HG02885 (cell line): ENCODE data around the gene CNTN5.

Experiments
- ATAC-seq: cut with Tn5 transposase; IDR thresholded peaks from one replicate; pipeline ENCODE4 v1.9.1; 2021; ENCODE audit warnings: mild to moderate bottlenecking; ENCODE audit not compliant: unreplicated experiment, poor library complexity

The CNTN5 gene

DNA sequence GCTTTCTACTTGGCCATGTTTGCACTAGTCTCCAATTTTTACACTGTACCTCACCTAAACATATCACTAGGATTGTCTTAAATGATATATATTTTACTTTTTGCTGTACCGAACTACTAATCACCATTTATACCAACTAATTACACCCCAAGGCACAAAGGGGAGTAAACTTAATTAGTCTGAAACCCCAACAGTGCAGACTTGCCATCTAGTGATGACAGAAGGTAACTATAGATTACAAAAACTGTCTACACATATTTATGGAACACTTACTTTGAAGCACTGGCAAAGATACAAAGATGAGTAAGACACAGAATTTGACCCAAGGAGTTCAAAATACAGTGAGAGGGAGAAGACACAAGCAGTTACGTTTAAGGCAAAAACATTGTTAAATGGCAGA is 139.7 kb downstream of the CNTN5 start:
- no peak for ATAC-seq

DNA sequence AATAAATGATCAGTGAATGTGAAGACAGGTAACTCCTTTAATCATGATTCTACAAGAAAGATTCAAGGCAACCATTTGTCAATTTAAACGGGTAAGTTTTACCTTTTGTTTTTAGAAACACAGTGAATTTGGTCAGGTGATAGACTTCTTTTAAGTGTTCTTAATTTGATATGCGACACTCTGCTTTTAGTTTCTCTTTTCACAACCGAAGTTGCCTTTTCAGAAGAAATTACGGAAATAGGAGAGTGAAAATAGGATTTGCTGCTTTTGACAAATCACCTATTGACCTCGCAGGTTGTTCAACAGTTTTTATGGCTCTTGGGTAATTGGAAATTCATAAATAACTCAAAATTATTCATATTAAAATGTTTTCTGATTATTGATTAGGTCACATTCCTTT is 142.1 kb downstream of the CNTN5 start:
- no peak for ATAC-seq

DNA sequence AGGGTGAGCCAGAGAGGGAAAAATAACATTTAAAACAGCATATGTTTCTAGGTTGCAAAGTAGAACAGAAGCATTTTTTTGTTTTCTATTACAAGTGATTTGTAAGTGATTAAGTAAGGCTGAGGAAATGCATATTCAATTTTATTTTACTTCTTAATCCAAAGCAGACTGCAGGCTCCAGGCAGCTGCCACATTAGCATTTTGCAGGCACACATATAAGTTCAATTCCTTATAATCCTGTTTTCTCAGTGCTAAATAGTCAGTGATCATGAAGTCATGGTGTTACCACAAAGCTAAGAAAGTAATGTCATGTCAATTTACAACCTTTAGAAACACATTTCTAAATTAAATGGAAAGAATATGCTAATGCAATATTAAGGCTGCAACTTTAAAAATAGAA is 149.8 kb downstream of the CNTN5 start:
- no peak for ATAC-seq

DNA sequence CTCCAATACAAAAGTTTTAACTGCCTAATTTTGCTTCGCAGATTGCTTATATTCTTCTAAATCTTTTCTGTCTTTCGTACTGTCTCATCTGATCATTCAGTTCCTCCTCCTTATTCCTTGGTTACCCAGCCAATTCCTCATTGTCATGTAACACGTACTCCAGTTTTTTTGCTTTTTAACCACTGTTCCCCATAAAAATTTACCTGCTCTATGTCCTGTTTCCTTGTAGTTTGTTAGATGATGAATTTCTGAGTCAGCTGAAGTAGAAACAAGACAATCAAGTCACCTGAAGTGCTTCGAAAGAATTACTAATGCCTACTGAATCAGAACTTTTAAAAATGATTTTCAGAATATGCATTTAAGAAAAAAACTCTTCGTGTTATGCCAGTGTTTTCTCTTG is 150.6 kb downstream of the CNTN5 start:
- no peak for ATAC-seq

DNA sequence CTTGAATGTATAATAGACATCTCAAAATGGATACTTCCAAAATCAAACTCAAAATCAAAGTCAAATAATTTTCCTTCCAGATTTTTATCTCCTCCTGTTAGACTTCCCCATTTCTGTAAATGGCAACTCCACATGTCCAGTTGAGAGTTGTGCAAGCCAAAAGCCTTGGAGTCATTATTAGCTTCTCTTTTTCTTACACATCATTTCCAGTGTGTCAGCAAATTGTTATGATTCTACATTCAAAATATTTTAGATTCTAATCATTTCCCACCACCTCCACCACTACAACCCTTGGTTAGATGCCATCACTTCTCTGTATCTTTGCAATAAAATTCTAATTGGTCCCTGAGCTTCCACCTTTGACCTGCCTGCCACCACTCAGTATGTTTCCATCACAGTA is 155.7 kb downstream of the CNTN5 start:
- no peak for ATAC-seq

DNA sequence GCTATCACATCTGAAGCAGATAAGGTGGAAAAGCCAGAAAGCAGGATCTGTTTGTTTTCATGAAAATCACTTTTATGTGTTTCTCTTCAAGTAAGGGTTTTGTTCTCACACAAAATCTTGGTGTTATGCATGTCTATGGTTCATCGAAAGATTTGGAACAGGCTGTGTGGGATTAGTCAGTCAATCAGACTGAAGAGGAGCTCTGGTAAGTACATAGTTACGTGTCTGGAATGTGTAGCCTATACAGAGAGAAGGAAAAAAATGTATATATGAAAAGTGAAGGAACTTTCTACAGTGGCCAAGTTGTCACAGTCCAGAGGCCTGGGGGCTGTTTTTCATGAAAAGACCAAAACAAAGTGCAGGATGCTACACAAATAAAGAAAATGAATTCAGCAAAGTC is 156.7 kb downstream of the CNTN5 start:
- ATAC-seq = no peak

DNA sequence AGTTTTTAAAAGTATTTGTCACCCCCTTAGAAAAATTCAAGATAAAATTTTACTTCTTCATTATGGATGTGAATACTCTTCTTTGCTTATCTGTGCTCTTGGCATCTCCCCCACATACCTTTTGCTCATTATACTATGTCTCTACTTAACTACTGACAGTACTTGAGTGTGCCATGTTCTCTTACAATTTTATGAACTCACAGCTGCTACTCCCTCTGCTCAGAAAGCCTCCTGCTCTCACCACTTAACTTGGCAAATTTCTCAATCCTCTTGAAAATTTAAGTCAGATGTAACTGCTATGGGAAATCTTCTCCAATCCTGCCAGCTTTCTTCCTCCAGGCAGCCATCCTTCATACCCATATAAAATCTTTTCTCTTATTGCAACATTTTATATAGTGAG is 163.4 kb downstream of the CNTN5 start:
- ATAC-seq = no peak

DNA sequence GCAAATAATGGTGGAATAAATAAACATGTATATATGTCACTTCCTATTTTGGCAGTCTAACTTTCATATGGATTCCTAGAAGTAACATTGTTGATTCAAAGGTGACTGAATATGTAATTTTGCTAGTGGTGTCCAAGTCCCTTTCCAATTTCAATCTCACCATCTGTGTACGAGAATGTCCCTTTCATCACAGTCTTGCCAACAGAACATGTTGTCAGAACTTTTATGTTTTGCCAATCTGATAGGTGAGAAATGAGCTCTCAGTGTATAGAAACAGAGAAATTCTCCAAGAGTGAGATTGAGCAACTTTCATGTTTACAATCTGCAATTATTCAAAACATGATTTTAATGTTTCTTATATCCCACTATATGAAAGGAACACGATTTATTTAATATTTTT is 167.5 kb downstream of the CNTN5 start:
- ATAC-seq = no peak

DNA sequence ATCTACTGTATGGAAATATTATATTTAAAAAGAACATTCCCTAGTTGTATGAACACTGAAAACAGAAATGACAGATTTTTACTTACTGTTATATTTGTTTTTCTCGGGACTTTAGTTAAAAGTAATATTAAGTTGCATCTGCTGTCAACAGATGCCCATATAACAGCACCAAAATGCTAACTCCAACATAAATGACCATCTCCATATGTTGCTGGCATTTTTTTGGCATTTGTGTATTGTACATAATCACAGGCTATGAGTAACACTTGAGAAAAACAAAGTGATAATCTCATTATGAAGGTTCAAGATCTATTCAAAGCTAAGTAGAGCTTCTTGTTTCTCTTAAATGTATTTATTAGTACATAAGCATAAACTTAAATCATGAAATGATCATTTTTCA is 172.0 kb downstream of the CNTN5 start:
- no peak for ATAC-seq

DNA sequence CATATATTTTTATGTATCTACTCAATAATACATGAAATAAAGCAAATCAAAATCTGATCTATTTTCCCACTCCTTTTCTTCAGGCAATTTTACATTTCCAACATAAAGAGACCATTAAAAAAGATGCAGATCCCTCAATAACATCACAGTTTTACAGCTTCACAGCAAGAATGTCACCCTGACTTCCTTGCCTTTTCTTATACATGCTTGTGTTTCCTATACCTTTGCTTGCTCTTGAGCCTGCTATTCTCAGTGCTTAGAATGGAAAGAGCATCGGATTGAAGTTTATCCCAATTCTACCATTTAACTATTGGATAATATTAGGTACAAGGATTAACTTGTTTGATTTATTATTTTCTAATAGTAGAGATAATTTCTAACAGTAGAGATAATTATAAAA is 176.7 kb downstream of the CNTN5 start:
- no peak for ATAC-seq

DNA sequence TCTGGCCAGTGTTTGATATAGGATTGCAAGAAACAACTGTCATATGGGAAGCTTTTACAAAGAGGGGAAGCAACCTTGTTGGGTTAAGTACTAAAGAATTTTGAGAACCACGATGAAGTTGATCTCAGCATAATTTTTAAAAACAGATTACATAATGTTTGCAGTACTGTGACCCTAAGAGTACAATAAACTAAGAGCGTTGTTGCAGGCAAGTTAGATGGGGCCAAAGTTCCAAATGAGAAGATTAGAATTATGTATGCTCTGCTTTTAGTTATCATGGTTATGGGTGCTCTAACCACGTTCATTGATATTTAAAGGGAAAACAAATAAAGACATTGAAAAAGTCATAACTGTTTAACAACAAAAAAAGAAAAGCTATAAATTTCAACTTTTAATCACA is 177.5 kb downstream of the CNTN5 start:
- no peak for ATAC-seq

DNA sequence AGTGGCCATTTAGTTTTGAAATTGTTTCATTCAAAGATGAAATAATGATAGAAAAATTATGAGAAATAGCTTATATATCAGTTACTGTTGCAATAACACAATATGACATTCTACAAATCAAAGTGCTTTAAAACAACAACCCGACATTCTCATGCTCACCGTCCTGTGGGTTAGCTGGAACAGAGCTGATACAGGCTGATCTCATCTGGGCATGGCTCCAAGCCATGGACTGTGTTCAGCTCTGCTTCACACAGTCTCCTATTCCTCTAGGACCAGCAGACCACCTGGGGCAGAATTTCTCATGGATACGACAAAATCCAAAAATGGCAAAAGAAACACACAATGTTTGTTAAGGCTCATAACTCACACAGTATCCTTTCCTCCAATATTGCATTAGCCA is 178.6 kb downstream of the CNTN5 start:
- ATAC-seq = no peak

DNA sequence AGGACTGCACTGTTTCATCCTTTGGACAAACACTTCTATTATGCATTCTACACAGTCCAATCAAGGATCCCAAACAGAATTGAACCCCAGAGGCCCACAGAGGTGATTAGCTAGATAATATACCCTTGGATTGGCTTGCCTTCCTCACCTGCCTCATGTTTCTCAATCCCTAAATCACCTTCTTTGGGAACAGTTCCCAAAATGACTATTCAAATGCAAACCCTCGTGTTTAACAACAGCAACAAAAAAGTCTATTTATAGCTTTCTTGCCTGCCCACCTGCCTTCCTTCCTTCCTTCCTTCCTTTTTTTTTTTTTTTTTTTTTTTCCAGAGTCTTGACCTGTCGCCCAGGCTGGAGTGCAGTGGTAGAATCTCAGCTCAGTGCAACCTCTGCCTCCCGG is 180.0 kb downstream of the CNTN5 start:
- ATAC-seq = no peak

DNA sequence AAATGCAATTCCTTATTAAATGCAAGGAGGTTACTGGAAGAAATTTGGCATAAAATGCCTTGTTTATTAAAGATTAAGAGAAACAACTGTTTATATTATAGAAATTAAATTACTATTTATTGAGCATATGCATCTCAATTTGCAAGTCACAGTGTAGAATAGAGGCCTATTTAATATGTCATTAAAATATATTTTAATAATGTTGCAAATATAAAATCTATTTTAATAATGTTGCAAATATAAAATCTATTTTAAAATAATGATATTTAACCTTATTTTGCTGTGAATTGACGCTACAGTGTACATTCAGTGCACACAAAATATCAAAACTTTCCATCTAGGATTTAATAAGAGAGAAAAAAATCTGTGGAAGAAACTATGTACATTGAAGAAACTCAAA is 188.1 kb downstream of the CNTN5 start:
- ATAC-seq = no peak

DNA sequence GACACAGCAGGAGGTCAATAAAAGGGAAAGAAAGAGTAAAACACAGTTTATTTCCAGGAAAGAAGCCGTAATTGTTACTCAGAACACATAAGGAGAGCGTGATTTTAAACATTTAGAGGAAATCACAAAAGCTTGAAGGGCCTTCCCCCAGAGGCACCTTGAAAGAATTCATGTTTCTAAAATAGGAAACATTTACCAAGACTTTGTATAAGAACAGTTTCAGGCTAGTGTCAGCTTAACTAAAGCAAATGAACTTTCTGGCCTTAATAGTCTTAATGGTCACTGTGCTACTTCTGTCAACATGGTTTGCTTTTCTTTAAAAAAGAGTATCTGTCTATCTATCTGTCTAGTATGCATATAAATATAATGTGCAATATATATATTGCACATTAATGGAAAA is 208.8 kb downstream of the CNTN5 start:
- no peak for ATAC-seq

DNA sequence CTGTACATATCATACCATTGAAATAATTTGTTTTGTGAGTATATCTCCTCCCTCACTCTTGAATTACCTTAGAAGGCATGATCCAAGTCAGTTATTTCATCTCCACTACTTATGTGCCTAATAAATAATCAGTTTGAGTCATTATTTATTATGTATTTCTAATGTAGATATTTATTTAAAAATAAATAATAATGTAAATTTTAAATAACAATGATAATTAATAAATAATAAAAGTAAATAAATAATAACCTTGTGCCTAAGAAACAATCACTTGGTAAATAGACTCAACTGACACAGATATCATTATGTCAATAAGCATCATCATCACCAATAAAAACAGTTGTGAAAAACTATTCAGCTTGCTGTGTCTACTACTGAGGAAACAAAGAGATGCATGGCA is 213.8 kb downstream of the CNTN5 start:
- ATAC-seq = no peak

DNA sequence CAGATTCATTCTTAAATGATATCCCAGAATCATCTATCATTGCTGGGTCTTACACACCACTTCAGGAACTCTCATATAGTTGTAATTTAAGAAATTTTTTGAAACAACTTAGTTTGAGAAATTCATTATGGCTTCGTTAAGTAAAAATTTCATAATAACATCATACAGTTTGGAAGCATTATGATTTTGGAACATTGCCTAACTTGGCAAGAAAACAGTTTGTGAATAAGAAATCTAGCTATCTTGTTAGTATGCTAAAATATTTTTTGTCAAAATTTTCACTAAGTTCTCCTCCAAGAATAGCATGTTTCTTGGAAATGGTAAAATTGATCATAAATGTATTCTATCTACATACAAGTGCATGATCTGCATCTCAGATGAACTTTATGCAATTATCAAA is 217.7 kb downstream of the CNTN5 start:
- no peak for ATAC-seq

DNA sequence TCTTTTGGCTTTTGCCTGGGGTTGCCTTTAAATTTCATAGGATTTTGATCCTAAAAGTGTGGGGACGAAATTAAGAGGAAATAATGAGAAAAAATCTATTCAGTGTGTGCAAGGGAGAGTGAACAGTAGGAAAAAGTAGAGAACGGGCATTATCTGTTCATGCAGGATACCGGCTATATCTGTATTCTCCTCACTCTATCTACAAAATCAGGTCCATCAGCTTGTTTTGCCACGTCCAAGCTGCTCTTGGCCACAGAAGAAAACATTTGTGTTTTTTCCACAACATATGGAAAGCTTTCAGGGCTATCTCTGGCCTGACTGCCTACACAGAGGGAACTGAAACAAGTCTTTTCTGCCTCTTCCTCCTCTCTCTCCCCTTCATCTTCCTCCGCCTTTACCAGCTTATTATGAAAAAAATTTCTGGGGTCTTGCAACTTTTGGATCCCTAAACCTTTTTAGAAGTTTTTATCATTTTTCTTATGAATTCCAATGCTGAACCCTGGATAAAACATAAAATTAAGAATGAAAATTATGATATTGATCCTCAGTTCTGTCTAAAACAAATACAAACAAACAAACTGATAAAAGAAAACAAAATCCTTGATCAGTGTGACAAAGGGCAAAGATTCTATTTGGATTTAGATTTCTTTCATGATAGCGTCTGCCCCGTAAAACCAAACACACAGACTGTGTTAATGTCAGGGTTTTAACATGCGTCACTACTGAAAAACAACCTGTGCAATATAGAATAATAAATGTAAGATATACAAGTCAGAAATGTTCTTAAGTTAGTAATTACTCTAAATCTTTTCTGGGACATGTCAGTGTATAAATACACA is 219.7 kb downstream of the CNTN5 start:
- no peak for ATAC-seq

DNA sequence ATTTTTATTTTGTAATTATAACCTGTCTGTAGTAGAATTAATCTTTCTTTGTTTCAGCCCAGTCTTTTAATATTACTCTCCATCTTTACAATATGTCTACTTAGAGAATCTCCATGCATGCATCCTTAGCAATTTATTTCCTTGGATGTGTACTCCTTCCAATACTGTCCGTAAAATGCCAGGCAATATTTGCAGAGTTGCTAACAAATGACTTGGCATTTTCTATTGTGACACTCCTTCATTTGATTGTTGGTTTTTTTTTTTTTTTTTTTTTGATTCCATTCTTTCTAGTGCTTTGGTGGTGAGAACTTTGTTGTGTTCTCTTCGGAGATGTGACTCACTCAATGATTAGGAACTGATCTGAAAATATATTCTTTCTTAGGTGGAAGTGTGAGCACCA is 220.3 kb downstream of the CNTN5 start:
- ATAC-seq = no peak

DNA sequence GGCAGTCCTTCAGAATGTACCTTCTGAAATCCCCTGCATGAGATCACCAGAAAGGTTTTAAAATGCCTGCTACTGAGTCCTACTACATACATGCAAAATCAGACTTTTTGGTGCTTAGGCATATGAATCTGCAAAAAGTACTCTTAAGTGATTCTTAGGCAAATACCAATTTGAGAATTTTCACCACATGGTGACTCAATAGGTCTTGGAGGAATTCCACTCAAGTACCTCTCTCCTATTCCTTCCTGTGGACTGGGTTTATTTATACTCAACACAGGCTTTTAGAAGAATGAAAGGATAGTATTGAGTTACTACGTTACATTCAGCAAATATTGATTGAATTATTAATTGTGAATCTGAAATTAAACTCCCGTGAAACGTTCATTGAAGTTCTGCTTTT is 223.9 kb downstream of the CNTN5 start:
- no peak for ATAC-seq

DNA sequence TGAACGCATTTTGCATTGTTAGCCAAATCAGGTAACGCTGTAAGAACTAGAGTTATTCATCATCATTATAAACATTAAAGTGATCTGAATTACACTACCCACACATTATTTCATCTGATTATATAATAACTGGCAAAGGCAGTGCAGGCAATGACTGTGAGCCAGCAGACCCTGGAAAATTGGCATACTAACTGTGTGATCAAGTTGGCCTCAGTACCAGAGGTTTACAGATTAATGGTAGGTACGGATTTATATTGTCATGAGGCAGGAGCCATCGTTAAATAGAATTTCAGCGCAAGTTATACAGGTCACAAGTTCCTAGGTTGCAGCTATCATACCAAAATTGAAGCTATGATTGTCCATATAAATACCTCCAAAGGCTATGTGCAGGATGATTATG is 225.4 kb downstream of the CNTN5 start:
- no peak for ATAC-seq

DNA sequence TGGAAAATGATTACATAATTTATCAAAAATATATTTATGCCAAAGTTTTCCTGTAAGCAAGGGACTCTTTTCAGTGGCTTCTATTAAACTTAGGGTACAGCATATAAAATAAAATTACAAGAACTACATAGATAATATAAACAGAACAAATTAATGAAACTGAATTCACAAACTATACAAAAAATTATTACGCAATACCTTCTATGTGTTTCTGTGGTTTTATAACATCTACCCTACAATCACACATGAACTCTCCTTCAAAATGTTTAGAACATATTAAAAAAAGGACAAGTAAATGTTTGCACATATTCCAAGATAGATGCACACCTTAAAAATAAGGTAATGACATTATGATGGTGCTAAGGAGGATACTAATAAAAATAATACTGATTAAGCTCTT is 235.9 kb downstream of the CNTN5 start:
- ATAC-seq = no peak

DNA sequence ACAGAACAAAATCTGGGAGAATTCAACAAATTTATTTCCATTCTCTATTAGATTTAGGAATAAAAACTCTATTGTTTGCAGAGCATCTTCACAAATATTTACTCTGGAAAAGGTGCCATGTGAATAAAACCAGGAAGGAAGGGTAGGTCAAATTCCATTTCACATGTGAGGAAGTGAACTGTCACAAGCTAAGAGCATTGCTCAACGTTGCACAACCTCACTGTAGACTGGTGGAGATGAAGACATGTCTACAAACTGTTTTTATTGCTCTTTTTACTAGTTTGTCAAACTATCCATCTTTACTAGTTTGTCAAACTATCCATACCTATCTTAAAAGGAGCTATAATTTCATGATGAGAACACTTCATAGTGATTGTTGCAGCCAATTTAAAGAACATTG is 236.4 kb downstream of the CNTN5 start:
- ATAC-seq = no peak
